Measurements from ENCODE around the gene PDGFA.

GRCh38 chr7:534959-535358 lies 15.3 kb upstream of the PDGFA start:
- TF ChIP-seq POLR2A (IDR thresholded peaks at IDR 0.05) = no peak
- TF ChIP-seq CTCF (IDR thresholded peaks at IDR 0.05) = no peak
- no peak for TF ChIP-seq POLR2AphosphoS5 (IDR thresholded peaks at IDR 0.05)
